Gastroesophageal sphincter (tissue), 3 donors: ENCODE measurements around the gene USP14.

Source experiments
- CTCF ChIP-seq, 4 experiments: fragments of 200-600 bp in 2 of 4; fragments of 450-650 bp in 2 of 4; sonication (generic) in 1 of 4; IDR thresholded peaks; one replicate each; pipeline ENCODE4 v1.5.1; 2017 to 2019; ENCODE audit warnings: antibody characterized with exemption in 4 of 4, mild to moderate bottlenecking in 2 of 4, moderate library complexity in 2 of 4
- EP300 ChIP-seq: sonication (generic); formaldehyde crosslinking; IDR thresholded peaks from one replicate; pipeline ENCODE4 v1.6.1; 2017; ENCODE audit warnings: antibody characterized with exemption, mild to moderate bottlenecking

- TF ChIP-seq CTCF (IDR thresholded peaks at IDR 0.05) (no peak), EP300 (no peak)
These were observed 53.2 kb downstream of the USP14 start for GRCh38 chr18:211582-211981.
